NCI-H146 treated with DMSO at 0.1 percent for 48 hours (cell line): ENCODE results near the gene SLF2.
"Not testable (repeated sequence)": the region's sequence is repeated elsewhere in the genome, so short reads cannot be mapped to it uniquely, and the experiment has no call there.

Experiments
- DNase-seq: peaks from one replicate; lab custom pipeline; 2025; ENCODE audit not compliant: unreplicated experiment; lab: John Stamatoyannopoulos, UW

SLF2 gene

DNA sequence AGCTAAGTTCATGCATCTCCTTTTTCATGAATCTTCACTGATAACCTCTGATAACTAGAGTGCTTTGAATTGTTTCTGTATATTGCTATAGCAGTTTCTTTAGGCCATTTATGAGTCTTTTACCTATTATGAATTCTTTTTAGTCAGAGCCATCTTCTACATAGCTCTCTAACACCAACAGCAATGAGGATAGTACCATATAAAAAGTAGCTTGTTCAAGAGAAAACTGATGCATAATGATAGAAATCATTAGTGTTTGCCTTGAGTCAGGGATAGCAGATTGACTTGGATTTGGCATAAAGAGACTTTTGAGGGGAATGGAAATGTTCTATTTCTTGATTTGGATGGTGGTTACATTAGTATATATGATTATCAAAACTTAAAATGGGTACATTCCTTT is 30.7 kb downstream of the SLF2 start:
- DNase-seq, result no peak

GRCh38 chr10:100945754-100946153 is 33.0 kb downstream of the SLF2 start:
- DNase-seq, result no peak

DNA sequence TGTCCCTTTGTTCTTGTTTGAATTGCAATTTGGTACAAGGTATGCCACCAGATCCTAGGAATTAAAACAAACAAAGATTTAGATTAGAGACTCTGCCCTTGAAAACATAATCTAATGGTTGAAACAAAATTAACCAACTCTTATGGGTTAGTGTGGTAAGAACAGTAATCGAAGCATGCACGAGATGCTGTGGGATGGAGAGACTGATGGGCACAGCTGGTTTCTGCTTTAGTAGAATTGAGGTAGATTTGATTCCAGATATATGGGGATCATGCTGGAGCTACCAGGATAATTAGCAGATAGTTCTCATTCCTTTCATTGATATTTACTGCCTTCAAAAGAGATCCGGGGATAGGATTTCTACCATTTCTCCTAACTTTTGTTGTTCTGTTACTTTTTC is 36.2 kb downstream of the SLF2 start:
- DNase-seq, result no peak

DNA sequence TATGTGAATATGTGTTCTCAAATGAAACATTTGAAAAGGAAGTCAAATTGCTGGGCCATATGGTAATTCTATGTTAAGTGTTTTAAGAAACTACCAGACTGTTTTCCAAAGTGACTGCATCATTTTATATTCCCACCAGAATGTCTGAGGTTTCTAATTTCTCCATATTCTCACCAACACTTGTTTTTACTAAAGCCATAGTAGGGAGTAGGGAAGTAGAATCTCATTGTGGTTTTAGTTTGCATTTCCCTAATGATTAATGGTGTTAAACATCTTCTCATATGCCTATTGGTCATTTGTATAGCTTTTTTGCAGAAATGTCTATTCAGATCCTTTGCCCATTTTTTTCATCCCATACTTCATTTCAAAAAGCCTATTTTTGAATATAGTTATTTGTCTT is 47.5 kb downstream of the SLF2 start:
- DNase-seq, result no peak

GRCh38 chr10:100962351-100963080 is 49.8 kb downstream of the SLF2 start:
- DNase-seq, result no peak

GRCh38 chr10:100963826-100964225 is 51.1 kb downstream of the SLF2 start:
- no peak for DNase-seq

- DNase-seq, result no peak
Observed at GRCh38 chr10:100965820-100966219, 53.1 kb downstream of the SLF2 start.

- DNase-seq, result no peak
Observed at GRCh38 chr10:100966887-100967286, 54.1 kb downstream of the SLF2 start.

GRCh38 chr10:100967332-100967731 is 54.6 kb downstream of the SLF2 start:
- DNase-seq, result no peak

GRCh38 chr10:100968062-100968736 is 55.4 kb downstream of the SLF2 start:
- no peak for DNase-seq

DNA sequence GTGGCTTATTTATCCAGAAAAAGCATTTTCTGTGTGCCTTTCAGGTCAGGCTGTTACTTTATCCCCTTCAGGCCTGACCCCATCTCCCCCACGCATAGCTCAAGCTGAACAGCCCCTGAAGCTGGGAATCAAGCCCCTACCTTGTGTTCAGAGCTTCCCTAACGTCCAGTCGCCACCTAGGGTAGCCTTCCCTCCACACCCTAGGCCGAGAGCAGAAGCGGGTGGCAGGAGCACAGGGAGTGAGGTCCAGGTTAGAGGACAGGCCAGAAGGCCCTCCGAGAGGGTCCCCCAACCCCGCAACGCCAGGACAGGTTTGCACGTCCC is 56.1 kb downstream of the SLF2 start:
- DNase-seq, result no peak

GRCh38 chr10:100969187-100970075 is 56.7 kb downstream of the SLF2 start, which contains the start of gene SEMA4G:
Gene SEMA4G (plus strand): TSS chr10:100969504. CDS start chr10:100972913, 3,409 bp downstream.
- peak; percentile 40 for DNase-seq

DNA sequence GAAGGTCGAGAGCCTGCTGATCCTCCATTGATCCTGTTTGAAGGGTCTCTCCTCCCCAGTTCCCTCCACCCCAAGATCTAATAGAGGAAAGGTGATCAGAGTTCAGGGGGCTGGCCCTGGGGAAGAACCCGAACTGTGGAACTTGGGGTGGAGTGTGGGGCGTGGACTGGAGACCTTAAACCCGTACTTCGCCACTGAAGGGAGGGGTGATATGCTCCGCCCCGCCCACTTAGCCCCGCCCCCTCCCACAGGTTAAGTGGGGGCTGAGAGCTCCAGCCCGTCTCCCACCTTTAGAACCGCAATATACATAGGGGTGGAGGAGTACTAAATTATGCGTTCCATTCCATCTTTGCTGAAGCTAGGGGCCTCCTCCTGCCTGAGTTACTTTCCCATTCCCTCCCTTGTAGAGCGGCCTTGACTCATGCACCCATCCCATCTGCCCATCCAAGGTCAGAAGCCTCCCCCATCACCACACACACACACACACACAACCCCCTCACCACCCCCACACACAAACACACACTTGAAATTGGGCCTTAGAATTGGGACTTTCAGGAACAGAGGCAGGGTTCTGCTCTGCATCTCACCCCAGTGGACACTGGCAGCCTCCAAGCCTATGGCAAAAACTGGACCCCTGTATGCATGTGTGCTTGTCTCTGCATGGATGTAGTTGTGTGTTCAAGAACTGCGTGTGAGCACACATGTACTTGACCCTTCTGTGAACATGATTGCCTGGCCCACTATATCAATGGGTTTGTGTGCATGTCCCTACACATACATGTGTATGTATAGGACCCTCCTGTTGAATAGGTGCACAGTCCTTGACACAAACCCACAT is 57.5 kb downstream of the SLF2 start:
- DNase-seq, result no peak

- no peak for DNase-seq
Observed at GRCh38 chr10:100970914-100971811, 58.4 kb downstream of the SLF2 start.

DNA sequence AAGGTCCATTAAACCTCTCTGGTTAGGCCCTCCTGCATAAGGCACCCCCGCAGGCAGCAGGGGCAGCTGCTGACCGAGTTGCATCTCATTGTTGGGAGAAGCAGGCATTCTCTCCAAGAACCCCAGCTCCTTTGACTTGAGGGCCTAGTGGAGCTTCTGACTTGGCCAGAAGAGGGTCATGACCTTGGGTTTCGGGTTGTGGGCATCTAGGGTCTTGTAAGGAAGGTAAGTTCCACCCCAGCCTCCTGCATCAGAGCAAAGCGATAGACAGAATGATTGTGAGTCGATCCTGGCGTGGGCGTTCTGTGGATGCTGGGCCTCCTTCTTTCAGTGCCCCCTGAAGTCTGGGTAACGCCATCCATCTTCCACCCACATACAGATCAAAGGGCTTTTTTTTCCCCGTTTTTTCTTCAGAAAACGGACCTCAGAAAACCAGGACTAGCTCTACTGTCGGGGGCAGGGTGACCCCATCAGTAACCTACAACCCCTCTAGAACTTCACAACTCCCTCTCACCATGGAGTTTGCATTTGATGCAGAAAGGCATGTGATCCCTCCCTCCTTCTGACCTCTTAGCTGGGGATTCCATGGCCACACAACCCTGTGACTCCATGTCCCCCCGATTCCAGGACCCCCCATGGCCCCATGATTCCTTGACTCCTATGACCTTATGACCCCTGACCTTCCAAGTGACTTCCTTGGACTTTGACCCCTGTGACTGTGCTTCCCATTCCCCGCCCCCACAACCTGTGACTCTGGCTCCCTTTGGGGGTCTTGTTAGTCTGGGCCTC is 59.5 kb downstream of the SLF2 start:
- no peak for DNase-seq

DNA sequence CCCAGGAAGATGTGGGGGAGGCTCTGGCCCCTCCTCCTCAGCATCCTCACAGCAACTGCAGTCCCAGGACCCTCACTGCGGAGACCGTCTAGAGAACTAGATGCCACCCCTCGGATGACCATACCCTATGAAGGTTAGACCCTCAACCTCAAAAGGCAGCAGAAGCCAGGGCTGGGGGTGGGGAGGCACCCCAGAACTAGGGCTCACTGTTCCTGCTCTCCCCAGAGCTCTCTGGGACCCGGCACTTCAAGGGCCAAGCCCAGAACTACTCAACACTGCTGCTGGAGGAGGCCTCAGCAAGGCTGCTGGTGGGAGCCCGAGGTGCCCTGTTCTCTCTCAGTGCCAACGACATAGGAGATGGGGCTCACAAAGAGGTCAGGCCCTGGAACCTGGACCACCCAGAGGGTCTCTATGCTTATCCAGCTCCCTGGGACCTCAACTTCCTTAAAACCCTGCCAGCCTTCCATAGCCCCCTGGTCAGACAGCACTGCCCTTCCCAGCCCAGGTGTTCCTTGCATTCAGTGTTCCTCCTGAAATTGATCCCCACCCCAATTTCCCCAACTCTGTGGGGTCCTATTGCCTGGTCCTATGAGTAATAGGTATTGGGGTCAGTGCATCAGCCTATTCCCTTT is 60.3 kb downstream of the SLF2 start:
- DNase-seq, result no peak

DNA sequence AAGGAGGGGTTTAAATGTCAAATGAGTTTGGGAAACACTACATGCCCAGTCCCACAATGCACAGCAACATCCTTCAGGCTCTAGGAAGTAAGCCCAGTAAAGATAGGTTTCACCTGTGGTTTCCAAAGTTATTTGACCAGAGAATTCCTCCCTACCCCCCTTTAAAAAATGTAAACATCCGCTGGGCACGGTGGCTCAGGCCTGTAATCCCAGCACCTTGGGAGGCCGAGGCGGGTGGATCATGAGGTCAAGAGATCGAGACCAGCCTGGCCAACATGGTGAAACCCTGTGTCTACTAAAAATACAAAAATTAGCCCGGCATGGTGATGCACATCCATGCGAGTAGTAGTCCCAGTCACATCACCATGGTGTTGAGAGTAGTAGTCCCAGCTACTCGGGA is 62.6 kb downstream of the SLF2 start:
- DNase-seq, result not testable (repeated sequence)

- no peak for DNase-seq
Observed at GRCh38 chr10:100976906-100977305, 64.1 kb downstream of the SLF2 start.

DNA sequence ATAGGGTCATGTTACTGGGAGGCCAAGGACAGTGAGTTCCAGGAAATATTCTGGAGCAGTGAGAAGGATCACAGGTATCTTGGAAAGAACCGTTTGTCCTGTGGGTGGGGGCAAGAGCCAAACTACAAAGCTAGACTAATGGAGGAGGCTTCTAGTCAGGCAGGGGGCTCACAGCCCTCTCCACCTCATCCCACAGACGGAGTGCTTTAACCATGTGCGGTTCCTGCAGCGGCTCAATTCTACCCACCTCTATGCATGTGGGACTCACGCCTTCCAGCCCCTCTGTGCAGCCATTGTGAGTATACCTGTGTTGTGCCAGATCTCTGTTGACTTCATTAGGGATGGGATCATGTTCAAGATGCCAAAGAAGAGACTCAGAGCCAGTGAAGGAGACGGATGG is 64.7 kb downstream of the SLF2 start:
- no peak for DNase-seq
